HEK293T (cell line): Measurements from ENCODE around the gene GATA1.

Experiments
- ARNT ChIP-seq: fragments of 450-650 bp; IDR thresholded peaks from 2 replicates; pipeline ENCODE4 v1.6.1; 2017; ENCODE audit warnings: mild to moderate bottlenecking
- BHLHE40 ChIP-seq: fragments of 450-650 bp; IDR thresholded peaks from 2 replicates; pipeline ENCODE4 v1.6.1; 2016; ENCODE audit warnings: mild to moderate bottlenecking, moderate library complexity, borderline replicate concordance
- CTBP1 ChIP-seq: fragments of 450-650 bp; IDR thresholded peaks from 2 replicates; pipeline ENCODE4 v1.6.1; 2016; ENCODE audit warnings: borderline replicate concordance
- ELF4 ChIP-seq: fragments of 450-650 bp; IDR thresholded peaks from 2 replicates; pipeline ENCODE4 v1.6.1; 2017; ENCODE audit warnings: antibody characterized with exemption
- FOXA1 ChIP-seq: fragments of 450-650 bp; IDR thresholded peaks from 2 replicates; pipeline ENCODE4 v1.6.1; 2016; ENCODE audit warnings: mild to moderate bottlenecking
- FOXK2 ChIP-seq: fragments of 450-650 bp; IDR thresholded peaks from 2 replicates; pipeline ENCODE4 v1.6.1; 2016; ENCODE audit warnings: mild to moderate bottlenecking
- FOXM1 ChIP-seq: fragments of 450-650 bp; IDR thresholded peaks from 2 replicates; pipeline ENCODE4 v1.6.1; 2017; ENCODE audit warnings: mild to moderate bottlenecking, borderline replicate concordance
- HDGF ChIP-seq: fragments of 450-650 bp; IDR thresholded peaks from 2 replicates; pipeline ENCODE4 v1.6.1; 2017; ENCODE audit warnings: antibody characterized with exemption, borderline replicate concordance
- NFRKB ChIP-seq: fragments of 450-650 bp; IDR thresholded peaks from 2 replicates; pipeline ENCODE4 v1.6.1; 2016; ENCODE audit warnings: mild to moderate bottlenecking, moderate library complexity
- PKNOX1 ChIP-seq: fragments of 450-650 bp; IDR thresholded peaks from 2 replicates; pipeline ENCODE4 v1.6.1; 2016
- SP1 ChIP-seq: fragments of 450-650 bp; IDR thresholded peaks from 2 replicates; pipeline ENCODE4 v1.6.1; 2017
- SUZ12 ChIP-seq: fragments of 450-650 bp; IDR thresholded peaks from 2 replicates; pipeline ENCODE4 v1.6.1; 2016; ENCODE audit warnings: mild to moderate bottlenecking
- TARDBP ChIP-seq: fragments of 450-650 bp; IDR thresholded peaks from 2 replicates; pipeline ENCODE4 v1.6.1; 2016
- ZNF384 ChIP-seq: fragments of 450-650 bp; IDR thresholded peaks from 2 replicates; pipeline ENCODE4 v1.6.1; 2016

DNA sequence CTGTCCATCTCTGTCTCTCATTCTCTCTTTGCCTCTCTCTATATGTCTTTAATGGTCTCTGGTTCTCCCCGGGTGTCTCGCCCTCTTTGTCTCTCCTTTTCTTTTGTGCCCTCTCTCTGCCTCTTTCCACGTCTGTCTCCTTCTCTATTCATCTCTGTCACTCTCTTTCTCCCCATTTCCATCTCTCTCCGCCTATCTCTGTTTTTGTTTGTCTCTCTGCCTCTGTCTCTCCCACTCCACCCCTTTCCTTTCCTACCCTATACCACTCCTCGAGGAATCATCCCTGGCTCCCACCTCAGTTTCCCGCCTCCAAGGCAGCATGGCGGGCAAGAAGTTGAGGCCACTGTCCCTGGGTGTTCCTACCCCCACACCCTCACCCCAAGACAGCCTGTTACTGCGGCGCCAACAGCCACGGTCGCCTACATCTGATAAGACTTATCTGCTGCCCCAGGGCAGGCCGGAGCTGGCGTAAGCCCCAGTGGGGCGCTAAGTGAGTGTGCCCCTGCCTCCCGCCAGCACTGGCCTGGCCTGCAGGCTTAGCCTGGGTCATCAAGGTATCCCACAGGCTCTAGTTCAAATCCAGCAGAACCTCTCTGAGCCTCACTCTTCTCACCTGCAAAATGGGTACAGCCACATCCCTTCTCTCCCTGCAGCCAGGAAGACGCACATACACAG lies 713 bp upstream of the GATA1 start:
- TF ChIP-seq SP1 (no peak), NFRKB (no peak), PKNOX1 (no peak), ZNF384 (no peak), FOXM1 (no peak), SUZ12 (no peak), TARDBP (no peak), HDGF (no peak), FOXA1 (no peak), BHLHE40 (no peak), ELF4 (no peak), ARNT (no peak), CTBP1 (no peak), FOXK2 (no peak)
